Right lobe of liver (tissue), 4 donors: ENCODE results near the gene VSTM2L.

Experiments
- CTCF ChIP-seq, 4 donors: fragments of 200-600 bp in 3 of 4; fragments of 450-650 bp in 1 of 4; IDR thresholded peaks; one replicate each; pipeline versions ENCODE4 v1.5.1 to v1.8.0; 2016 to 2022; ENCODE audit warnings: antibody characterized with exemption in 4 of 4, mild to moderate bottlenecking in 2 of 4
- POLR2A ChIP-seq: fragments of 450-650 bp; IDR thresholded peaks from one replicate; pipeline ENCODE4 v1.6.1; 2017; ENCODE audit warnings: antibody characterized with exemption, mild to moderate bottlenecking
- donor health status: DM: no; HTN: no; CAD: no.
- donor health status: DM: no; HTN: no; CAD: no.
- donor health status: DM: no; HTN: yes; CAD: no.

- no peak for TF ChIP-seq CTCF (IDR thresholded peaks at IDR 0.05)
- TF ChIP-seq POLR2A, result no peak
Observed at GRCh38 chr20:37904008-37904642, 1.2 kb downstream of the VSTM2L start.
